Smooth muscle cell of the umbilical artery (primary cell): ENCODE measurements around the gene JRKL. TPM values are rescaled to one million over a fixed set of nuclear protein-coding genes. Genes with fewer than 3 reads are reported as not detected.

Experiments
- total RNA-seq: library from RNA; depleted of rRNA; stranded (reverse); fragments of >200 nt; gene quantifications from 2 replicates; pipeline ENCODE4 v1.2.3, GENCODE V29; 2014

JRKL gene
- 17.8 and 26.3 TPM in 2 replicates for total RNA-seq

DNA sequence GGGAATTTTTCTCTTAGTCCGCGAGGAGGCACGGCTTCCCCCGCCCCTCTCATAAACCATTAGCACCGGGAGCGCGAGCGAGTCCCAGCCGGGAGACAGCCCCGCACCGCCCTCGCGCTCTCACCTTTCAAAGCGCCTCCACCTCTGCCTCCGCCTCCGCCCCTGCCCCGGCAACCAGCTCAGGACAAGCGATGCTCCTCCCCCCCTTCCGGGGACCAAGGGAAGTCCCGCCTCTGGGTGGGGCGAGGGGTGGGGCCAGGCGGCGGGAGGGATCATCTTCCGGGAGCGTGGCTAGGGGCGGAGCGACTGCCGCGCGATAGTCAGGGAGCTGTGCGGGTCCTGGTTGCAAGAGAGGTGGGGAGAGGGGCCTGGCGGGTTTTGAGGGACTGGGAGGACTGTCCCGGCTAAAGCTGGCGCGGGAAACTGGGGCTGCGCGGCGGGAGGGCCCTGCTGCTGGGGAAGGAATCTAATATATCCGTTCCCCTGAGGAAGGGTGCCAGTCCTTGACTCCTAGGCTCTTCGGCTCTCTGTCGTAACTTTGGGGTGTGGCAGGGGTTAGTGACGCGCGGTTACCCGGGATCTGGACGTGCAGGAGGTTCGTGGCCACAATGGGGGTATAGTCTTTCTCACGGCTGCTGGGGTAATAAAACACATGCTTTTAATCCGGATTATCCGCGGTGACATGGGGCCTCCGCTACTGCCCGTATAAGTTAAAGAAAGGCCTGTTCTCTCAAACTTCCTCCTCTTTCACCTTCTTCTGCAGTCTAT is at the start of gene JRKL, which contains the start of gene CCDC82:
JRKL (plus strand) TSS at position 294 of the 768 bp plus-strand sequence. CDS start 637 bp downstream, outside the sequence.
CCDC82 (minus strand) TSS at position 193 of the 768 bp plus-strand sequence. CDS start 5,165 bp downstream, outside the sequence.

DNA sequence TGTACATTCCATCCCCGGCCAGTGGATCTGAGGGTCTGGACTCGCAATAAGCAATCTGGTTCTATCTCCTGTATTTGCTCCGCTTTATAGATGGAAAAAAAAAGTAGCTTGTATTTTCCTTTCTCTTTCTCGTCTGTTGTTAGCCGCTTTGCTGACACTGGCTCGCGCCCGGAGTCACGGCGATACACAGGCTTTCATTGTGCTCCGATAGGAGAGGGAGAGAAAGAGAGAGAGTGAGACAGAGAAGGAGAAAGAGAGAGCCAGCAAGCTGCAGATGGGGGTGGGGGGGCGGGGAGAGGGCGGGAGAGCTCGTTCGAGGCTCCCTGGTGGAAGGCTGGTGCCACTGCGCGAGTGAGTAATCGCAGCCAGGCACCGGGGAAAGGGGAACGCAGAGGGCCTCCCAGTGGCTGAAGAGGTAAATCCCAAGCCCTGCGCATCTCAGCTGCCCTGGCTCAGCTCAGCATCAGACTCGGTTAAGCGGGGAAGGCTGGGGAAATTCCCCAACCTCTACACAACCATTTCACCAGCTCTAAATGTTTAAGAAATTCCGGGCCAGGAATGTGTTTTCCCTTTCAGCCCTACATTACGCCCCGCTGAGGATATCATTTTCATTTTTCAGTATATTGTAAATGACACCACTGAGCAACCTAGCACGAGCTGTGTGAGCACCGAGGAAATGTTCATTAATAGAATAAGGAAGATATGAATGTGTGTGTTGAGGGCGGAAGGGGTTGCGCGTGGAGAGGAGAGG is 46.7 kb upstream of the JRKL start, which contains the start of gene MAML2:
MAML2 (minus strand) TSS at position 235 of the 751 bp plus-strand sequence. CDS start 1,300 bp downstream, outside the sequence.

Other genes starting within 250 kb of the JRKL start
- gene MAML2, start 46.8 kb upstream of the JRKL start, total RNA-seq: 13.4 and 28.7 TPM in 2 replicates
- 21.7 and 39.7 TPM in 2 replicates for gene CCDC82, start 101 bp upstream of the JRKL start, total RNA-seq